NCI-H2196 (cell line): ENCODE data around the gene MDH1B.

Experiments used
- DNase-seq: peaks from one replicate; lab custom pipeline; 2025; ENCODE audit not compliant: unreplicated experiment; lab: John Stamatoyannopoulos, UW

MDH1B gene

DNA sequence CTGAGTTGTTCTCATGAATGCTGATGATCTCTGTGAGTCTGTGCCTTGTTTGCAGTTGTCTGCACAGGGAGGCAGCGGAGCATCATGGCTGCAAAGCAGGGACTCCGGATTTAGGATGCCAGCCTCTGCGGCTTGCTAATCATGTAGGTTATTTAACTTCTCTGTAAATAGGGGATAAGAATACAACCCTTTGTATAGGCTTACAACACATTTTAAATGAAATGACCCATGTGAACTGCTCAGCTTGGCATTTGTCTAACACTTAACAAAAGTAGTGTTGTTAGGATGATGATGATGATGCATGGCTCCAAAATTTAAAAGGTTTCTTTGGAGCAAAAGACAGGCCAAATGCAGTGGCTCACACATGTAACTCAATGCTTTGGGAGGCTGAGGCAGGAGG, 66.3 kb downstream of the MDH1B start:
- DNase-seq, result no peak

DNA sequence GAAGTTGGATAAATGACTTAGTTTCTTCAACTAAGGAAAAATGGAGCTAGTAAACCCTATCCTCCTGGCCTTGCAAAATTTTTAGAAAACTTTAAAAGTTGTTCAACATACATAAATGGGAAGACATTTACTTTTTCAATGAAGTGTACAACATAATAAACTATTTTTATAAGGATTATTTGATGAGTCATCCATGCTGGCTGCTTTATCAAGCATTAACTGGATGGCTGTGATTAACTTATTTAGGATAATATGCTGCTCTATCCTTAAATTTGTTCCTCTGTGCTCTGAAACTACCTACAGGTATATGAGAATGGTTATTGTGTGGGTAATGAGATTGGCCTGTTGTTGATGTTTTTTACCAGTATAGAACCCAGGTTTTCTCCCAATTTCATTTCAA, 68.2 kb downstream of the MDH1B start:
- DNase-seq, result no peak

DNA sequence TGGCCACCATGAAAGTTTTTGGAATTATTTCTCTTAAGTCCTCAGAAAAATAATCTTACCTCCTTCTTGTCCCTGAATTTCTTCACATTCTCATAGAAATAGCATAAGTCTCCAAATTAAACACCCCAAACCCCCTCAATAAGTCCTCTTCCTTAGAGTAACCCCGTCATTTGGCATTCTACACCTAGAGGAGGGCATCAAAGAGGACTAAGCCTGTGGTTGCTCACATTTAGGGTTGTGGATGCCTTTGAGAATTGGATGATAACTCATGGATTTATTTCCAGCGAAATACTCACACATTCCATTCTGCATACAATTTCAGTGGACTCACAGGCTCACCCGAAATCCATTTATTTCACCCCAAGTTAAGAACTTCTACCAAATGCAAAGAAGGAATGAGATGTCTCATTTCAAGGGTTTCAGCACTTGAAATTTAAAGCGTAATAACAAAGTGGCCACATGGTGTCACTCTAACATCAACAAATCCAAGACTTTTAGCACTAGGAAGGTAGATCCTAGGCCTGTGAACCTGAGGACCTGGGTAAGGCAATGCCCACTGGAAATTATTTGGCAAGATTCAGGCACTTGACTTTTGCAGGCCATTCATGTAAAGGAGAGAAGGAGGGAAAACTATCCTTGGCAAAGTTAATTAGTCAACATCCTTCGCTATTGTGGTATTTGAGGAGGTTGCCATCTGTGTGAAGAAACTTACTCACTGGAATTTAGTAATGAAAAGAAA, 71.6 kb downstream of the MDH1B start:
- DNase-seq, result peak; percentile 79

DNA sequence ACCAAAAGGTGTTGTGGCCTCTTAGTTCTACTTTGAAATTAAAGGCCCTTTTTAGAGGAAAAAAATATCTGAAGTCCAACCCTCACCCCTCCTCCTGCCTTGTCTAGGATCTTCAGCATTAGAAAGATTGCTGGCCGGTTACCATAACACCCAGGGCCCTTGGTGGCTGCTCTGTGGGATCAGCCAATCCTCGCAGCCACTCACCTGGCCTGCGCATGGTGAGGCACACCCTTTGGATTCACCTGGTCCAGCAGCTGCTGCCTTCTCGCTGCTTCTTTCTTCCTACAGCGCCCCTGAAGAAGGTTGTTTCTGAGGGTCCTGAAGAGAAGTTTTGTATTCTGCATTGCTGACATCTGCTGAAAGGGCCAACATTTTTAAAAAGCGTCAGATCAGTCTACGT, 72.2 kb downstream of the MDH1B start:
- DNase-seq, result no peak

DNA sequence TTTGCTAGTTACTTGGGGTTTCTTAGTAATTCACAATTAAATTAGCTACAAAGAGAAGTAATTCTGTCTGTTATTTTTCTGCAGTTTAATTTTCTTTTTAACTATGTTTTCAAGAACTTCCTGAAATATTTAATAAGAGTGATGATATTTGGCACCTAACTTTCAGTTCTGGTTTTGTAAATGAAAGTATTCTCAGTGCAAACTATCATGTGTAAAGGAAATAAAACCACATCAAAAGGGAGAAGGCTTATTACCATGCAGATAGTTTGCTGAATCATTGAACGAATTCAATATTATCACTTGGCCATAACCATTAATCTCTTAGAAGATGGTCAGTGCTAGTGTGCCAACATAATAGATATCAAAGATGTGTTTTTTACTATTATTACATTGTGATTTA, 76.1 kb downstream of the MDH1B start:
- DNase-seq, result no peak

DNA sequence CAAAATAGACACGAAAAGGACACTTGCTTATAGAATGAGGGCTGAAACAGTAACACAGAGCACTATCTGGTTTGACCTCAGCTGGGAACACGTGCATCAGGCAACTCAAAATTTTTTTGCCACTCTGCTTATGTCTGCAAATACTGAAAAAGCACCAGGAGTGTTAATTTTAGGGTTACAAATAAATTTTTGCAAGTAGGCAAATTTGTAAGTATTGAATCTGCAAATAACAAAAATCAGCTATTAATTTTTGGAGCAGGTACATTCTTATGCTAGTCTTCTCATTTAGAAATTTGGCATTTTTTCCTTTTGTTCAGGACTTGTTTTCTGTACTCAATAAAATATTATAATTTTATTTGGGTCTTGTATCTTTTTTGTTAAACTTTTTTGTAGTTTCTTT, 76.7 kb downstream of the MDH1B start:
- no peak for DNase-seq
